K562 (cell line): ENCODE data around the gene ARID4B.

ENCODE experiments used
- CBX3 ChIP-seq, 2 experiments: IDR thresholded peaks; 1 replicate in 1 of 2; 2 replicates in 1 of 2; pipeline ENCODE4 v1.6.1; 2012; ENCODE audit warnings: inconsistent platforms in 2 of 2, low read length in 2 of 2, borderline replicate concordance in 1 of 2, control low read depth in 1 of 2
- CHAMP1 ChIP-seq: fragments of 450-650 bp; IDR thresholded peaks from 2 replicates; pipeline ENCODE4 v1.6.1; 2016; ENCODE audit warnings: mild to moderate bottlenecking
- CTCF ChIP-seq, 3 experiments: IDR thresholded peaks in 2 of 3; conservative IDR thresholded peaks in 1 of 3; 2 replicates each; pipeline ENCODE4 v1.5.1; 2011 to 2012; ENCODE audit warnings: low read length in 3 of 3, mild to moderate bottlenecking in 3 of 3, control low read depth in 2 of 3, improper control_type of control experiment in 1 of 3, inconsistent platforms in 1 of 3, low read depth in 1 of 3, mixed read lengths in 1 of 3, moderate library complexity in 1 of 3; ENCODE audit not compliant: insufficient read depth in 2 of 3
- ELF1 ChIP-seq: fragments of 200-800 bp; sonication (Bioruptor generic); IDR thresholded peaks from 2 replicates; pipeline ENCODE4 v1.6.1; 2016; ENCODE audit warnings: missing genetic modification characterization, missing compliant biosample characterization
- MXI1 ChIP-seq: IDR thresholded peaks from 2 replicates; pipeline ENCODE4 v1.6.1; 2011; ENCODE audit warnings: low read depth, mild to moderate bottlenecking, improper control_type of control experiment, low read length
- POLR2A ChIP-seq: fragments of 450-650 bp; conservative IDR thresholded peaks from 2 replicates; pipeline ENCODE4 v1.6.1; 2016
- POLR2AphosphoS2 ChIP-seq: IDR thresholded peaks from 2 replicates; pipeline ENCODE4 v1.6.1; 2012; ENCODE audit warnings: low read length, improper control_type of control experiment
- POLR2AphosphoS5 ChIP-seq: IDR thresholded peaks from 2 replicates; pipeline ENCODE4 v1.6.1; 2011; ENCODE audit warnings: mild to moderate bottlenecking, low read depth, low read length, moderate library complexity; ENCODE audit not compliant: control insufficient read depth, insufficient read depth
- POLR2B ChIP-seq: fragments of 450-650 bp; IDR thresholded peaks from 2 replicates; pipeline ENCODE4 v1.6.1; 2018; ENCODE audit warnings: low read depth; ENCODE audit not compliant: partially characterized antibody
- SIX5 ChIP-seq, 2 experiments: IDR thresholded peaks; 2 replicates each; pipeline ENCODE4 v1.6.1; 2011; ENCODE audit warnings: low read length in 2 of 2, borderline replicate concordance in 1 of 2, low read depth in 1 of 2, mild to moderate bottlenecking in 1 of 2, moderate library complexity in 1 of 2; ENCODE audit not compliant: insufficient read depth in 1 of 2
- SP2 ChIP-seq: IDR thresholded peaks from 2 replicates; pipeline ENCODE4 v1.6.1; 2011; ENCODE audit warnings: mild to moderate bottlenecking, low read depth, low read length, moderate library complexity; ENCODE audit not compliant: poor library complexity, severe bottlenecking; ENCODE audit errors: extremely low read depth
- ZMIZ1 ChIP-seq, 2 experiments: fragments of 150-350 bp in 1 of 2; IDR thresholded peaks; 2 replicates each; pipeline ENCODE4 v1.6.1; 2012 to 2016; ENCODE audit warnings: low read depth in 2 of 2, low read length in 2 of 2, mild to moderate bottlenecking in 1 of 2, moderate library complexity in 1 of 2

DNA sequence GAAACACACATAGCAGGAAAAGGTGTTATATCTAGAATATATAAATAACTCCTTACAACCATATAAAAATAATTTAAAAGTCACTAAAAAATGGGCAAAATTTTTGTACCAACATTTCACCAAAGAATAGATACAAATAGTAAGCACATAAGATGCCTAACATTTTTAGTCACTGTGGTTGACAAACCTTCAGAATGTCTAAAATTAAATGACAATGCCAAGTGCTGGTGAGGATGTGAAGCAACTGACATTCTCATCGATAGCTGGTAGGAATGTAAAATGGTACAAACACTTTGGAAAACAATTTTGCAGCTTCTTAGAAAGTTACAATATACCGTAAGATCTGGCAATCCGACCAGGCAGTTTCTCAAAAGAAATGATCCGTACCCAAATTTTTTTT is 185.0 kb downstream of the ARID4B start:
- TF ChIP-seq SP2 = no peak
- no peak for TF ChIP-seq POLR2B
- TF ChIP-seq POLR2A = no peak
- no peak for TF ChIP-seq POLR2AphosphoS5
- TF ChIP-seq CBX3 (IDR thresholded peaks at IDR 0.05; ENCODE audit: borderline replicate concordance in 1 of 2, low read length in 2 of 2) = no peak
- no peak for TF ChIP-seq ELF1 (tag)
- no peak for TF ChIP-seq CTCF (IDR thresholded peaks at IDR 0.05 in 2 of 3, conservative IDR thresholded peaks at IDR 0.05 in 1 of 3; ENCODE audit: insufficient read depth in 2 of 3, low read depth in 1 of 3, low read length in 3 of 3)
- no peak for TF ChIP-seq POLR2AphosphoS2
- no peak for TF ChIP-seq SIX5 (IDR thresholded peaks at IDR 0.05; ENCODE audit: borderline replicate concordance in 1 of 2, insufficient read depth in 1 of 2, low read depth in 1 of 2, low read length in 2 of 2)
- no peak for TF ChIP-seq MXI1
- no peak for TF ChIP-seq ZMIZ1 (IDR thresholded peaks at IDR 0.05; ENCODE audit: low read depth in 2 of 2, low read length in 2 of 2)
- no peak for TF ChIP-seq CHAMP1
